GM12891 (cell line): ENCODE data around the gene FTO.

ENCODE experiments used
- DNase-seq: peaks from one replicate; pipeline ENCODE4 v3.0.0; 2011; ENCODE audit warnings: low spot score; ENCODE audit not compliant: insufficient read length
- FAIRE-seq: peaks from 2 replicates; lab custom pipeline; 2011; peaks lifted over from hg19 to GRCh38; lab: Jason Lieb, UNC
- PAX5 ChIP-seq: IDR thresholded peaks from 2 replicates; pipeline ENCODE4 v1.6.1; 2011; ENCODE audit warnings: low read length, moderate library complexity, mild to moderate bottlenecking; ENCODE audit not compliant: insufficient read depth, severe bottlenecking
- POLR2A ChIP-seq: IDR thresholded peaks from 2 replicates; pipeline ENCODE4 v1.6.1; 2011; ENCODE audit warnings: low read depth, low read length, control low read depth
- POLR2AphosphoS5 ChIP-seq: IDR thresholded peaks from 2 replicates; pipeline ENCODE4 v1.6.1; 2011; ENCODE audit warnings: low read depth, low read length, control low read depth
- POU2F2 ChIP-seq: IDR thresholded peaks from 2 replicates; pipeline ENCODE4 v1.6.1; 2011; ENCODE audit warnings: low read depth, mild to moderate bottlenecking, control low read depth, low read length, moderate library complexity
- SPI1 ChIP-seq: IDR thresholded peaks from 2 replicates; pipeline ENCODE4 v1.6.1; 2011; ENCODE audit warnings: low read depth, low read length, control low read depth
- TAF1 ChIP-seq: IDR thresholded peaks from 2 replicates; pipeline ENCODE4 v1.6.1; 2011; ENCODE audit warnings: low read depth, low read length, control low read depth

FTO gene

GRCh38 chr16:53846971-53847370 is 143.0 kb downstream of the FTO start:
- no peak for DNase-seq
- TF ChIP-seq POU2F2 (no peak), TAF1 (no peak), POLR2A (no peak), POLR2AphosphoS5 (no peak), SPI1 (no peak), PAX5 (no peak)
- FAIRE-seq = no peak

- no peak for DNase-seq
- no peak for TF ChIP-seq TAF1
- no peak for TF ChIP-seq POLR2A
- no peak for TF ChIP-seq SPI1
- no peak for TF ChIP-seq POU2F2
- no peak for TF ChIP-seq PAX5
- TF ChIP-seq POLR2AphosphoS5 = no peak
- FAIRE-seq = no peak
These were observed 144.5 kb downstream of the FTO start for GRCh38 chr16:53848277-53848942.

- no peak for TF ChIP-seq PAX5
- TF ChIP-seq TAF1 = no peak
- TF ChIP-seq POLR2AphosphoS5 = no peak
- TF ChIP-seq POU2F2 = no peak
- TF ChIP-seq SPI1 = no peak
- no peak for TF ChIP-seq POLR2A
- DNase-seq (no peak), FAIRE-seq (no peak)
These were observed 145.0 kb downstream of the FTO start for GRCh38 chr16:53848950-53849349.

GRCh38 chr16:53849585-53849984 is 145.6 kb downstream of the FTO start:
- FAIRE-seq (no peak), DNase-seq (no peak)
- TF ChIP-seq SPI1 = no peak
- TF ChIP-seq POU2F2 = no peak
- TF ChIP-seq TAF1 = no peak
- no peak for TF ChIP-seq POLR2A
- TF ChIP-seq PAX5 = no peak

- no peak for DNase-seq
- no peak for FAIRE-seq
- TF ChIP-seq TAF1 (no peak), POLR2A (no peak), PAX5 (no peak), POLR2AphosphoS5 (no peak), SPI1 (no peak), POU2F2 (no peak)
These were observed 146.0 kb downstream of the FTO start for GRCh38 chr16:53849994-53850393.

GRCh38 chr16:53852678-53853077 is 148.7 kb downstream of the FTO start:
- TF ChIP-seq TAF1 (no peak), POLR2A (no peak), POLR2AphosphoS5 (no peak), SPI1 (no peak), PAX5 (no peak), POU2F2 (no peak)
- no peak for FAIRE-seq
- DNase-seq = no peak

- no peak for DNase-seq
- no peak for TF ChIP-seq SPI1
- TF ChIP-seq TAF1 = no peak
- TF ChIP-seq POLR2A = no peak
- TF ChIP-seq PAX5 = no peak
- TF ChIP-seq POLR2AphosphoS5 = no peak
- no peak for TF ChIP-seq POU2F2
- FAIRE-seq = no peak
These were observed 151.1 kb downstream of the FTO start for GRCh38 chr16:53855056-53855455.

GRCh38 chr16:53855511-53855910 is 151.6 kb downstream of the FTO start:
- TF ChIP-seq POLR2A = no peak
- TF ChIP-seq POU2F2 = no peak
- TF ChIP-seq PAX5 = no peak
- no peak for TF ChIP-seq POLR2AphosphoS5
- TF ChIP-seq TAF1 = no peak
- TF ChIP-seq SPI1 = no peak
- FAIRE-seq (no peak), DNase-seq (no peak)

- DNase-seq = no peak
- FAIRE-seq = no peak
- TF ChIP-seq TAF1 (no peak), POLR2AphosphoS5 (no peak), PAX5 (no peak), SPI1 (no peak), POU2F2 (no peak), POLR2A (no peak)
These were observed 156.1 kb downstream of the FTO start for GRCh38 chr16:53859995-53860540.
